ENCODE results near the gene C4orf50.

The C4orf50 gene

DNA sequence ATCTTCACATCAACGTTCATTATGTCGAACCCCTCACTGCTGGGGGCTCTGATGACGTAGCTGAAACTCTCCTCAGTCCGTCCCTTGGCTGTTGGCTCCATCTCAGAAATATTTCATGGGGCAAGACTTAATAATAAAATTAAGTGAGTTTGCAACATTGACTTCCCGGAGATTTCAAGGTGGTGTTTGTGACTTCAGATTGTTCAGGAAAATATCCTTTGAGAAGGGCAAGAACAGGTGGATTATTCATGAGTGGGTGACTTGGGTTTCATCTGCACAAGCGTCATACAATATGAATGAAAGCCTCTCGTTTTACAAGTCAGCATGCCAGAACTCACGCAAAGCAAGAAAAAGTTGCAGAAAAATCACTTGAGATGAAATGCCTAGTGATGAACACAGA, at the start of gene C4orf50:
C4orf50 (minus strand) TSS at position 101 of the 400 bp plus-strand sequence.
- no peak for DNase-seq

GRCh38 chr4:6065934-6066590, 47.8 kb upstream of the C4orf50 start:
- no peak for DNase-seq

GRCh38 chr4:6065166-6065565, 46.9 kb upstream of the C4orf50 start:
- no peak for DNase-seq

GRCh38 chr4:6064383-6064782, 46.2 kb upstream of the C4orf50 start:
- no peak for DNase-seq

DNA sequence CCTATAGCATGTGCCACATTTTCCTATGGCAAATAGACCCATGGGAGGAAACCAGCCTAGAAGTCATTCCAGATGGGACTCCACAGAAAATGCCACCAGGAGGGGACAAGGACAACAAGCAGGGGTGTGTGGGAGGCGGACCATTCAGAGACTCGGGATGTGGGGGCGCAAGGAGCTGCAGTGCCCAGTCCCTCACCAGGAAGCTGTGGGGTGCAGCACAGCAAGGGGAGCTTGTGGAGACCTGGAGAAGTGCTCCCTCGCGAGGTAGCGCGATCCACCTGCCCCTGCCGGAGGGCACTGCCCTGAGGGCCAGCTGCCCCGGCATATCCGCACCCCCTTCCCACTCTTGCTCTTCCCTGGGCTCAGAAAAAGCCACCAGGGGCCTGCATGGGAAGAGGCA, 45.5 kb upstream of the C4orf50 start:
- DNase-seq = no peak

GRCh38 chr4:6062133-6062532, 43.9 kb upstream of the C4orf50 start:
- no peak for DNase-seq

DNA sequence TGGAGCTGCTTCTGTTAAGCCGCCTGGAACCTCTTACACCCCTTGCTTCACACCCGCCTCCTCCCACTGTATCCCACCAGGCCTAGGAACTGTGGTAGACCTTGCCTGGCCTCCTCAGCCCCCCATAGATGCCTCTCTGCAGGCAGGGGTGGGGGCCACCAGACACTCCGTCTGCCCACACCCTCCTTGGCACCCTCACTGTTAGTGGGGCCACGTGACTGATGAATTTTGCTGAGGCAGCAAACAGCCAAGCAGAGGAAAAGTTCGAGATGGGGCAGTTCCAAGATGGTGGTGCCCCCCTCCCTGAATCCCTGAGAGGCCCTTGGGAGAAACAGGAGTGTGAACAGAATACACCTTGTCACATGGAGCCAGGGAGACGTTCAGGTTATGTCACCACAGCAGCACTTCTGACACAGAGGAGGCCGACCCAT, 41.2 kb upstream of the C4orf50 start:
- no peak for DNase-seq

DNA sequence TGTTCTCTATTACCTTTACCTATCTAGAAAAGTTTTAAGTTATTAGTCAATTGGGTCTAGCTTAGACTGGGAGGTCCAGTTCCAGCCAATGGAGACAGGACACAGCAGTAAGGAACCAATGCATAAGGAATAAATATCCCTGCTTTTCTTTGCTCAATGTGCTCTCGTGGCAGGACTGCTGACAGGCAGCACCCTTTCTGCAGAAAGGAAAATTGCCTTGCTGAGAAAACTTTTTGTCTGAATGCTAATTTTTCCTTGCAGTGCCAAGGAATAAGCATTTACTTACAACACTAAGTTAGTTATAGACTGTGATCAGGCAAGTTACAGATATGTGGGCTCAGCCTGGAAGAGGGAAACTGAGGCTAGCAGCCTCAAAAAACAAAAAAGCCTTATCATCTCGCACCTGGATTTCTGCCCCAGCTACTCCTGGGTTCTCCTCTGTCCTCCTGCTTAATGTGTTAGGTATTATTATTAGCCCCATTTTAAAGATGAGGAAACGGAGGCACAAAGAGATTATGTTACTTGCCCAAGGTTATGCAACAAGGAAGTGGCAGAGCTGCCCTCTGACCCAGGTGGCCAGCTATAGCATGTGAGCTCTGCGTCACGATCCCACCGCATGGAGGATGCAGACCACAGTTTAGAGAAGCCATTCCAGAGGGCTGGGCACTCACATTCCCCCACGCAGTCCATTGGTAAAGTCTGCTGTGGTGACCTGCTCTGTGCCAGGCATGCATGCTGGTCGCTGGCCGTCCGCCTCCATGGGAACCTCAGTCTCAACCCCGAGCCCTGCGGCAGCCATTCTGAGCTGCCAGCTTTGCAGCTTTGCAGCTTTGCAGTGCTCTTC, 40.5 kb upstream of the C4orf50 start:
- DNase-seq = no peak

GRCh38 chr4:6056976-6057766, 38.9 kb upstream of the C4orf50 start:
- no peak for DNase-seq

- DNase-seq = no peak
Observed at GRCh38 chr4:6055436-6055835, 37.2 kb upstream of the C4orf50 start.

DNA sequence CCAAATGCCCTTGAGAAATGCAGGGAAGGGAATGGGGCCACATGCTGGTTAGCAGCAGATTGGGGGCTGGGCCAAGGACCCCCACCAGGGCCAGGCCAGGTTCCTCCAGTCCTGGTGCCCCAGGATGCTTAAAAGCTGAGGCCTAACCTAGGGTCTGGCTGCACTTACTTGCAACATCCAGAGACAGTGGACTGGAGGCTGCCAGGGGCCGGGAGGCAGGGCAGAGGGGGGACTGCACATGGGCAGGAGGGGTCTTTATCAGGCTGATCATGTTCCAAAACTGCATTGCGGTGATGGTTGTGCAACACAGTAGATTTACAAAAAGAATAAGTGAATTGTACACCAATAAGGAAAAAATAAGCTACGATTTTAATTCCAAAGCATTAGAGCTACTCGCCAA, 36.8 kb upstream of the C4orf50 start:
- no peak for DNase-seq

- no peak for DNase-seq
Observed at GRCh38 chr4:6054162-6054922, 36.1 kb upstream of the C4orf50 start.

- no peak for DNase-seq
Observed at GRCh38 chr4:6052679-6053078, 34.4 kb upstream of the C4orf50 start.

DNA sequence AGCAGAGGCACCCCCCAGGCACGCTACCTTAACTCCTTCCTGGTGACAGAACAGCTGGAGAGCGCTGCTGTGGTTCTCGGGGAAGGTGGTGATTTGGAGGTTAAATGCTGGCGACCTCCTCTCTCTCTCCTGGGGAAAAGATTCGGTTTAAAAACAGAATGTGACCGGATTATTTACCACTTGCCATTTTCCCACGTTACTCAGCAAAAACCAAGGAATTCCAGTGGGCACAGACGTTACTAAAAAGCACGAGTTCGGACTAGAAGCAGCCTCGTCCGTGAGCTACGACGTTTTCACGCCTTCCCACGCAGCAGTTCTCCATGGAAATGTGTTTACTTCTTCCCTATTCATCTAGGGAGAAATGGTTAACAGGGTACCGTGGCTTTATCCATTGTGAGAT, 32.3 kb upstream of the C4orf50 start:
- DNase-seq = no peak

GRCh38 chr4:6049985-6050384, 31.8 kb upstream of the C4orf50 start:
- DNase-seq = no peak

GRCh38 chr4:6049278-6049677, 31.0 kb upstream of the C4orf50 start:
- no peak for DNase-seq

DNA sequence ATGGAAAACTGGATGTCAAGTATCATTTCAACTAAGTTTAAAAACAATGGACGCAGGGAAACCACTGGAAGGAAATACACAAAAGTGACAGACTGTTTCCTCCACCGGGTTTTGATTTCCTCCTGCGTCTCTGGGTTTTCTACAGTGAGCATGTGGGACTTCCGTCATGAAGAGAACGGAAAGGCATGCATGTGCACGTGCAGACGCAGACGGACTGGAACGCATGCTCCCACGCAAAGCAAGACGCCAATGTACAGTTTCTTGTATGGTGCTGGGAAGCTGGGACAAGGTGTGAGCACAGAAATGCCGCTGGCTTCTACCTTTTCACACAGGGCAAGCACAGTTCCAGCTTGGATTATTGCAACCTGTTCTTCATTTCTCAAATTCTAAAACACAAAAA, 30.3 kb upstream of the C4orf50 start:
- no peak for DNase-seq

DNA sequence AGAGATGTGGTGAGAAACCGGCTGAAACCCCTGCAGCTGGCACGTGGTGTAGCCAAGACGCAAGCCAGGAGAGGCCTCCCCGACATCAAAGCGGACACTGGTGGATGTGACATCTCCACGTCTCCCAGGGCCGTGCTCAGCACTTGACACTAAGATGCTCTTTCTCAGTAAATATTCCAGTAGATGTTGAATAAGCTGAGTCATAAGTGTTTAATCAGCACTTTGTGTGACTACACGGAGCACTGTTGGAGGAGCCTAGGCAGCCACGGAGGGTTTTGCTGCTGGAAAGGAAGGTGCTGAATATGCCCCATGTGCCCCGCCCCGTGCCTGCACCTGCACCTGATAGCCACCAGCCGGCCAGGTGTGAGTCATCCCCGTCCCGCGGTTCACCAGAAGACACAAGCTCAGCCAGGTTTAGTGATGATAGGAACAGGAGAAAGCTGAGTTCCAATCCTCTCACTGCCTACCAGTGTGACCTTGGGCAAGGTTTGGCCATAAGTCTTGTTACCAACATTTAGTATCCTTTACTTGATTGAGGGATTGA, 29.0 kb upstream of the C4orf50 start:
- DNase-seq = no peak

GRCh38 chr4:6046526-6047129, 28.4 kb upstream of the C4orf50 start:
- DNase-seq = no peak

DNA sequence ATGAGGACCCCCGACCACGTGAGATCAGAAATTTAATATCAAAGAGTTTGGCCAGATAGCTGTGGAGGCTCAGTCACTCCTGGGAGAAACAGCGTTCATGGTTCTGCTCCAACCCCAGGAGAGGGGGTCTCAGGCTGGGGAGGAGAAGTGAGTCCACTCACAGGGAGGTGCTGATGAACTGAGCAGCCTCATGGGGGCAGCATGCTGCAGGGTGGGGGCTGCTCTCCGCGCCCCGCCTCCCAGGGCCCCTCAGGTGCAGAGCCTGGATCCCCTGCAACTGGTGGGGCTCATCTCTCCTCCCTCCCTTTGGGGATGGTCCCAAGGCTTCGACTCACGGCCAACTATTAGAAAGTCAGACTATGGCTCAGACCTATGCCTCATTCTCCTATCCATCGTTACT, 26.6 kb upstream of the C4orf50 start:
- no peak for DNase-seq

DNA sequence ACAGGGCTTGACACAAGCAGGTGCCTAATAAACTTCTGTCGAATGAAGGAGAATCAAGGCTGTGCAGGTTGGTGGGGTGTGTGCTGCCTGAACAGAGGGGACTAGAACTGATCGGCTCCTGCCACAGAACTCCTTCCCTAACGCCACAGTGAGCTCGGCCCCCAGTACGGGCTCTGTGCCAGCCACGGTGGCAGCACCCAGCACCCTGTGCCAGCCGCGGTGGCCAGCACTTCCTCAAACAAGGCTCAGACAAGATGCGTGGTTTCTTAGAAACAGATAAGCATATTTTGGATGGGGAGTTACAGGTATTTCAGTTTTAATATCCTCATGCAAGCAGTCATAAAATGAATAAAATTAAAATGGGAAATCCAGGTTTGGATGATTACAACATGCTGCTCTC, 26.0 kb upstream of the C4orf50 start:
- DNase-seq = no peak

GRCh38 chr4:6043843-6044242, 25.6 kb upstream of the C4orf50 start:
- no peak for DNase-seq

Data from 8988T (cell line).